Liver (tissue), 9 donors: Measurements from ENCODE around the gene LTBP2. TPM values are rescaled to one million over a fixed set of nuclear protein-coding genes. Genes with fewer than 3 reads are reported as not detected.

Source experiments
- DNase-seq: peaks from one replicate; pipeline ENCODE4 v3.0.0-alpha.2; 2017; ENCODE audit warnings: low spot score
- H3K27ac ChIP-seq, 2 donors: one replicate each; pipeline ENCODE4 v1.7.0; 2013; ENCODE audit warnings: inconsistent platforms in 2 of 2, low read length in 2 of 2, control low read depth in 1 of 2, low read depth in 1 of 2, mild to moderate bottlenecking in 1 of 2
- H3K27me3 ChIP-seq, 4 donors: one replicate each; pipeline versions ENCODE4 v1.6.1 to v1.7.0; 2013; ENCODE audit warnings: low read length in 3 of 4, inconsistent platforms in 1 of 4, mild to moderate bottlenecking in 1 of 4, moderate library complexity in 1 of 4; ENCODE audit not compliant: control insufficient read depth in 4 of 4, insufficient read depth in 4 of 4
- H3K36me3 ChIP-seq, 4 donors: one replicate each; pipeline versions ENCODE4 v1.6.1 to v1.7.0; 2013; ENCODE audit warnings: low read length in 3 of 4, mild to moderate bottlenecking in 3 of 4, low read depth in 1 of 4, moderate library complexity in 1 of 4; ENCODE audit not compliant: control insufficient read depth in 4 of 4, insufficient read depth in 3 of 4
- H3K4me1 ChIP-seq, 4 donors: one replicate each; pipeline versions ENCODE4 v1.6.1 to v1.7.0; 2013; ENCODE audit warnings: low read length in 3 of 4, mild to moderate bottlenecking in 3 of 4, moderate library complexity in 1 of 4; ENCODE audit not compliant: control insufficient read depth in 4 of 4, insufficient read depth in 4 of 4
- H3K4me3 ChIP-seq, 3 donors: one replicate each; pipeline versions ENCODE4 v1.6.1 to v1.7.0; 2013; ENCODE audit warnings: low read length in 3 of 3, control low read depth in 1 of 3, low read depth in 1 of 3, mild to moderate bottlenecking in 1 of 3
- H3K9ac ChIP-seq, 2 donors: one replicate each; pipeline ENCODE4 v1.7.0; 2013; ENCODE audit warnings: low read length in 2 of 2, mild to moderate bottlenecking in 2 of 2, moderate library complexity in 2 of 2, control low read depth in 1 of 2, low read depth in 1 of 2
- H3K9me3 ChIP-seq, 4 donors: one replicate each; pipeline versions ENCODE4 v1.6.1 to v1.7.0; 2013; ENCODE audit warnings: low read length in 3 of 4; ENCODE audit not compliant: control insufficient read depth in 4 of 4
- EGR1 ChIP-seq, 2 donors: IDR thresholded peaks; 2 replicates each; pipeline ENCODE4 v1.6.1; 2016 to 2018; ENCODE audit warnings: antibody characterized with exemption in 2 of 2, low read depth in 2 of 2
- FOXA1 ChIP-seq: IDR thresholded peaks from 2 replicates; pipeline ENCODE4 v1.6.1; 2016; ENCODE audit warnings: antibody characterized with exemption
- FOXA2 ChIP-seq: IDR thresholded peaks from 2 replicates; pipeline ENCODE4 v1.6.1; 2016; ENCODE audit warnings: antibody characterized with exemption
- GABPA ChIP-seq, 2 donors: IDR thresholded peaks in 1 of 2; conservative IDR thresholded peaks in 1 of 2; 2 replicates each; pipeline ENCODE4 v1.6.1; 2016; ENCODE audit warnings: antibody characterized with exemption in 2 of 2, mild to moderate bottlenecking in 1 of 2, moderate library complexity in 1 of 2
- HNF4A ChIP-seq, 2 donors: conservative IDR thresholded peaks; 2 replicates each; pipeline ENCODE4 v1.6.1; 2016; ENCODE audit warnings: antibody characterized with exemption in 2 of 2, mild to moderate bottlenecking in 2 of 2
- HNF4G ChIP-seq: IDR thresholded peaks from 2 replicates; pipeline ENCODE4 v1.6.1; 2016; ENCODE audit warnings: antibody characterized with exemption
- JUND ChIP-seq, 2 donors: IDR thresholded peaks; 2 replicates each; pipeline ENCODE4 v1.6.1; 2016; ENCODE audit warnings: antibody characterized with exemption in 2 of 2
- NR2F2 ChIP-seq: IDR thresholded peaks from 2 replicates; pipeline ENCODE4 v1.6.1; 2016; ENCODE audit warnings: antibody characterized with exemption
- RAD21 ChIP-seq, 2 donors: IDR thresholded peaks; 2 replicates each; pipeline ENCODE4 v1.6.1; 2016; ENCODE audit warnings: antibody characterized with exemption in 2 of 2, mild to moderate bottlenecking in 2 of 2
- RXRA ChIP-seq, 2 donors: IDR thresholded peaks; 2 replicates each; pipeline ENCODE4 v1.6.1; 2017 to 2018; ENCODE audit warnings: antibody characterized with exemption in 2 of 2, mild to moderate bottlenecking in 1 of 2
- SP1 ChIP-seq: IDR thresholded peaks from 2 replicates; pipeline ENCODE4 v1.6.1; 2018; ENCODE audit warnings: antibody characterized with exemption, mild to moderate bottlenecking
- TAF1 ChIP-seq: conservative IDR thresholded peaks from 2 replicates; pipeline ENCODE4 v1.6.1; 2016; ENCODE audit warnings: antibody characterized with exemption, mild to moderate bottlenecking
- YY1 ChIP-seq: IDR thresholded peaks from 2 replicates; pipeline ENCODE4 v1.6.1; 2016; ENCODE audit warnings: antibody characterized with exemption, mild to moderate bottlenecking
- WGBS: extraction: QIAGEN DNeasy Blood & Tissue Kit; methylation state at CpG from one replicate; pipeline ENCODE4 v1.1.7; 2013; 5-methylcytosine and 5-hydroxymethylcytosine counted together
- polyA plus RNA-seq, 2 donors: library from polyadenylated mRNA; stranded (reverse) in 1 of 2; unstranded in 1 of 2; fragments of 200-250 nt in 1 of 2; fragments of >200 nt in 1 of 2; fragmentation: Nextera tagmentation in 1 of 2; extraction: Ambion mirVana in 1 of 2; gene quantifications; one replicate each; pipeline versions ENCODE4 v1.2.1 to v1.2.3, GENCODE V29; 2013 to 2015
- total RNA-seq, 2 donors: library from RNA; depleted of rRNA; stranded (reverse); fragments of >200 nt; gene quantifications; one replicate each; pipeline ENCODE4 v1.2.3, GENCODE V29; 2014
- TF ChIP-seq, protein P1 (sequence below): IDR thresholded peaks from 2 replicates; pipeline ENCODE4 v1.6.1; 2016; ENCODE audit warnings: antibody characterized with exemption
- TF ChIP-seq, protein P2 (sequence below): IDR thresholded peaks from 2 replicates; pipeline ENCODE4 v1.6.1; 2016; ENCODE audit warnings: antibody characterized with exemption, mild to moderate bottlenecking
- TF ChIP-seq, protein P3 (sequence below): fragments of 150-350 bp; IDR thresholded peaks from 2 replicates; pipeline ENCODE4 v1.5.1; 2017; ENCODE audit warnings: improper control_type of control experiment, low read depth, low read length; ENCODE audit not compliant: missing input control
- TF ChIP-seq, protein P4 (sequence below): IDR thresholded peaks from 2 replicates; pipeline ENCODE4 v1.6.1; 2016; ENCODE audit warnings: antibody characterized with exemption
- TF ChIP-seq, protein P5 (sequence below): IDR thresholded peaks from 2 replicates; pipeline ENCODE4 v1.6.1; 2016; ENCODE audit warnings: antibody characterized with exemption
- donor health status: healthy.
- donor health status: healthy.
- donor health status: healthy.
- donor health status: healthy.
- donor health status: healthy.

Gene LTBP2
- total and polyA plus RNA-seq, 4 donors: 0.24 to 1.3 (median 0.89) TPM

GRCh38 chr14:74591394-74591793, 20.6 kb downstream of the LTBP2 start:
- 84% methylated on average over 6 of the region's 6 CpGs for WGBS
- no peak overlapping the region for H3K4me3 ChIP-seq
- H3K4me1 ChIP-seq: no peaks in the 10 kb centered on the region
- no peak for TF ChIP-seq RXRA (IDR thresholded peaks at IDR 0.05)
- no peaks in the 10 kb centered on the region for H3K36me3 ChIP-seq
- H3K9ac ChIP-seq: no peak overlapping the region
- no peak for DNase-seq
- H3K27me3 ChIP-seq: no peaks in the 10 kb centered on the region
- H3K27ac ChIP-seq: no peak overlapping the region
- no peaks in the 10 kb centered on the region for H3K9me3 ChIP-seq

DNA sequence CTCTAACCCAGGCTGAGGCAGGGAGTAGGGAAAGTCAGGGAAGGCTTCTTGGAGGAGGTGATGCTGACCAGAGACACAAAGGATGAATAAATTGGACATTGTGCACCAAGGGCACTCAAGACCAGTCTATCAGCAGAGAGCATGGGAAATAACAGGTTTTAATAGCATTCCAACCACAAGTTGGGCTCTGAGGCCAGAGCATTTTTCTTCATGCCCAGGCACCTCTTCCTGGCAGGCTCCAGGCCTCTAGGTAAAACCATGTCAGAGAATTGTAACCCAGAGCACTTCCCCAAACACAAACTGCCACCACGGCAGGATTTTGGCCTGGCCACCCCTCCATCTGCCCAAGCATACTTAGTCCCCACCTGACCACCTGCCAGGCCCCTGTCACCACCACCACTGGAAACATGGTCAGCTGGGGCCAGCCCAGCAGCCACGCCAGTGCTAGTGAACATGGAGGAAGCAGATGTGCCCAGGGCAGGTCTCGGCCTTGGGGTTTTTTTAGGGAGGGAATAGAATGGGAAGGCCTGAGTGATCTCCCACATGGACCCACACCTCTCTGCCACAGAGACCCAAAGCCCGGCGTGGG, 22.7 kb downstream of the LTBP2 start:
- 87% methylated on average over 5 of the region's 5 CpGs for WGBS
- Histone ChIP-seq H3K36me3 (no peaks in the 10 kb centered on the region), H3K27ac (no peak overlapping the region), H3K4me1 (no peaks in the 10 kb centered on the region), H3K9me3 (no peaks in the 10 kb centered on the region), H3K9ac (no peak overlapping the region), H3K27me3 (no peaks in the 10 kb centered on the region), H3K4me3 (no peak overlapping the region)
- no peak for TF ChIP-seq HNF4G
- no peak for DNase-seq

- Histone ChIP-seq H3K36me3 (no peaks in the 10 kb centered on the region), H3K27ac (no peak overlapping the region), H3K9ac (no peak overlapping the region), H3K9me3 (no peaks in the 10 kb centered on the region), H3K4me1 (no peaks in the 10 kb centered on the region), H3K4me3 (no peak overlapping the region), H3K27me3 (no peaks in the 10 kb centered on the region)
- TF ChIP-seq, protein P1, sequence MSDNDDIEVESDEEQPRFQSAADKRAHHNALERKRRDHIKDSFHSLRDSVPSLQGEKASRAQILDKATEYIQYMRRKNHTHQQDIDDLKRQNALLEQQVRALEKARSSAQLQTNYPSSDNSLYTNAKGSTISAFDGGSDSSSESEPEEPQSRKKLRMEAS: no peak
- TF ChIP-seq FOXA2 (no peak), SP1 (no peak), RAD21 (IDR thresholded peaks at IDR 0.05) (no peak), TAF1 (no peak), HNF4A (conservative IDR thresholded peaks at IDR 0.05) (no peak), HNF4G (no peak), FOXA1 (no peak), EGR1 (IDR thresholded peaks at IDR 0.05; ENCODE audit: low read depth in 2 of 2) (no peak), GABPA (IDR thresholded peaks at IDR 0.05 in 1 of 2, conservative IDR thresholded peaks at IDR 0.05 in 1 of 2) (no peak), JUND (IDR thresholded peaks at IDR 0.05) (no peak), YY1 (no peak), RXRA (IDR thresholded peaks at IDR 0.05) (no peak), NR2F2 (no peak)
- TF ChIP-seq, protein P2, sequence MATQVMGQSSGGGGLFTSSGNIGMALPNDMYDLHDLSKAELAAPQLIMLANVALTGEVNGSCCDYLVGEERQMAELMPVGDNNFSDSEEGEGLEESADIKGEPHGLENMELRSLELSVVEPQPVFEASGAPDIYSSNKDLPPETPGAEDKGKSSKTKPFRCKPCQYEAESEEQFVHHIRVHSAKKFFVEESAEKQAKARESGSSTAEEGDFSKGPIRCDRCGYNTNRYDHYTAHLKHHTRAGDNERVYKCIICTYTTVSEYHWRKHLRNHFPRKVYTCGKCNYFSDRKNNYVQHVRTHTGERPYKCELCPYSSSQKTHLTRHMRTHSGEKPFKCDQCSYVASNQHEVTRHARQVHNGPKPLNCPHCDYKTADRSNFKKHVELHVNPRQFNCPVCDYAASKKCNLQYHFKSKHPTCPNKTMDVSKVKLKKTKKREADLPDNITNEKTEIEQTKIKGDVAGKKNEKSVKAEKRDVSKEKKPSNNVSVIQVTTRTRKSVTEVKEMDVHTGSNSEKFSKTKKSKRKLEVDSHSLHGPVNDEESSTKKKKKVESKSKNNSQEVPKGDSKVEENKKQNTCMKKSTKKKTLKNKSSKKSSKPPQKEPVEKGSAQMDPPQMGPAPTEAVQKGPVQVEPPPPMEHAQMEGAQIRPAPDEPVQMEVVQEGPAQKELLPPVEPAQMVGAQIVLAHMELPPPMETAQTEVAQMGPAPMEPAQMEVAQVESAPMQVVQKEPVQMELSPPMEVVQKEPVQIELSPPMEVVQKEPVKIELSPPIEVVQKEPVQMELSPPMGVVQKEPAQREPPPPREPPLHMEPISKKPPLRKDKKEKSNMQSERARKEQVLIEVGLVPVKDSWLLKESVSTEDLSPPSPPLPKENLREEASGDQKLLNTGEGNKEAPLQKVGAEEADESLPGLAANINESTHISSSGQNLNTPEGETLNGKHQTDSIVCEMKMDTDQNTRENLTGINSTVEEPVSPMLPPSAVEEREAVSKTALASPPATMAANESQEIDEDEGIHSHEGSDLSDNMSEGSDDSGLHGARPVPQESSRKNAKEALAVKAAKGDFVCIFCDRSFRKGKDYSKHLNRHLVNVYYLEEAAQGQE: no peak
- TF ChIP-seq, protein P3, sequence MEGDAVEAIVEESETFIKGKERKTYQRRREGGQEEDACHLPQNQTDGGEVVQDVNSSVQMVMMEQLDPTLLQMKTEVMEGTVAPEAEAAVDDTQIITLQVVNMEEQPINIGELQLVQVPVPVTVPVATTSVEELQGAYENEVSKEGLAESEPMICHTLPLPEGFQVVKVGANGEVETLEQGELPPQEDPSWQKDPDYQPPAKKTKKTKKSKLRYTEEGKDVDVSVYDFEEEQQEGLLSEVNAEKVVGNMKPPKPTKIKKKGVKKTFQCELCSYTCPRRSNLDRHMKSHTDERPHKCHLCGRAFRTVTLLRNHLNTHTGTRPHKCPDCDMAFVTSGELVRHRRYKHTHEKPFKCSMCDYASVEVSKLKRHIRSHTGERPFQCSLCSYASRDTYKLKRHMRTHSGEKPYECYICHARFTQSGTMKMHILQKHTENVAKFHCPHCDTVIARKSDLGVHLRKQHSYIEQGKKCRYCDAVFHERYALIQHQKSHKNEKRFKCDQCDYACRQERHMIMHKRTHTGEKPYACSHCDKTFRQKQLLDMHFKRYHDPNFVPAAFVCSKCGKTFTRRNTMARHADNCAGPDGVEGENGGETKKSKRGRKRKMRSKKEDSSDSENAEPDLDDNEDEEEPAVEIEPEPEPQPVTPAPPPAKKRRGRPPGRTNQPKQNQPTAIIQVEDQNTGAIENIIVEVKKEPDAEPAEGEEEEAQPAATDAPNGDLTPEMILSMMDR: no peak
- TF ChIP-seq, protein P4, sequence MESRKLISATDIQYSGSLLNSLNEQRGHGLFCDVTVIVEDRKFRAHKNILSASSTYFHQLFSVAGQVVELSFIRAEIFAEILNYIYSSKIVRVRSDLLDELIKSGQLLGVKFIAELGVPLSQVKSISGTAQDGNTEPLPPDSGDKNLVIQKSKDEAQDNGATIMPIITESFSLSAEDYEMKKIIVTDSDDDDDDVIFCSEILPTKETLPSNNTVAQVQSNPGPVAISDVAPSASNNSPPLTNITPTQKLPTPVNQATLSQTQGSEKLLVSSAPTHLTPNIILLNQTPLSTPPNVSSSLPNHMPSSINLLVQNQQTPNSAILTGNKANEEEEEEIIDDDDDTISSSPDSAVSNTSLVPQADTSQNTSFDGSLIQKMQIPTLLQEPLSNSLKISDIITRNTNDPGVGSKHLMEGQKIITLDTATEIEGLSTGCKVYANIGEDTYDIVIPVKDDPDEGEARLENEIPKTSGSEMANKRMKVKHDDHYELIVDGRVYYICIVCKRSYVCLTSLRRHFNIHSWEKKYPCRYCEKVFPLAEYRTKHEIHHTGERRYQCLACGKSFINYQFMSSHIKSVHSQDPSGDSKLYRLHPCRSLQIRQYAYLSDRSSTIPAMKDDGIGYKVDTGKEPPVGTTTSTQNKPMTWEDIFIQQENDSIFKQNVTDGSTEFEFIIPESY: no peak
- TF ChIP-seq, protein P5, sequence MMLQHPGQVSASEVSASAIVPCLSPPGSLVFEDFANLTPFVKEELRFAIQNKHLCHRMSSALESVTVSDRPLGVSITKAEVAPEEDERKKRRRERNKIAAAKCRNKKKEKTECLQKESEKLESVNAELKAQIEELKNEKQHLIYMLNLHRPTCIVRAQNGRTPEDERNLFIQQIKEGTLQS: no peak
- WGBS: 94% methylated on average over 10 of the region's 10 CpGs
- no peak for DNase-seq
Observed at GRCh38 chr14:74587363-74587707, 24.7 kb downstream of the LTBP2 start.
